B cell (primary cell): Measurements from ENCODE around the gene OR51D1. TPM values are rescaled to one million over a fixed set of nuclear protein-coding genes. Genes with fewer than 3 reads are reported as not detected.

Experiments used
- ATAC-seq: fragments of 200-7000 bp; cut with Tn5 transposase; one replicate; pipeline ENCODE4 v1.10.0; 2021; ENCODE audit warnings: low read depth, mild to moderate bottlenecking, moderate number of reproducible peaks, moderate library complexity
- CTCF ChIA-PET: fragments of 350-600 bp; sonication (Branson Sonifier 250); formaldehyde crosslinking; loops from one replicate; lab custom pipeline; 2021; ENCODE audit warnings: antibody characterized with exemption, inconsistent platforms; lab: Charles Lee
- POLR2A ChIA-PET: fragments of 350-600 bp; sonication (Branson Sonifier 250); formaldehyde crosslinking; loops from one replicate; lab custom pipeline; 2021; ENCODE audit warnings: antibody characterized with exemption; lab: Charles Lee
- DNase-seq: peaks from one replicate; pipeline ENCODE4 v3.0.0; 2013
- H2AFZ ChIP-seq: 2 replicates; pipeline ENCODE4 v1.6.1; 2012; ENCODE audit warnings: mild to moderate bottlenecking, low read depth, low read length; ENCODE audit not compliant: insufficient read depth, poor library complexity, severe bottlenecking
- H3K27ac ChIP-seq, 2 donors: 1 replicate in 1 of 2; 2 replicates in 1 of 2; pipeline ENCODE4 v1.5.1; 2012 to 2013; ENCODE audit warnings: low read length in 2 of 2, mild to moderate bottlenecking in 2 of 2, moderate library complexity in 1 of 2
- H3K27me3 ChIP-seq, 4 experiments: fragments of 200-600 bp in 1 of 4; sonication (generic) in 1 of 4; replicated peaks in 1 of 4; 1 replicate in 2 of 4; 2 replicates in 2 of 4; pipeline versions ENCODE4 v1.6.1 to v1.7.0; 2013 to 2016; ENCODE audit warnings: low read length in 3 of 4, mild to moderate bottlenecking in 2 of 4, mixed read lengths in 1 of 4, moderate library complexity in 1 of 4; ENCODE audit not compliant: insufficient read depth in 4 of 4, control insufficient read depth in 3 of 4; ENCODE audit errors: control extremely low read depth in 1 of 4
- H3K36me3 ChIP-seq, 2 experiments: replicated peaks in 1 of 2; 1 replicate in 1 of 2; 2 replicates in 1 of 2; pipeline versions ENCODE4 v1.6.1 to v1.7.1; 2013; ENCODE audit warnings: low read length in 1 of 2; ENCODE audit not compliant: insufficient read depth in 2 of 2, control insufficient read depth in 1 of 2; ENCODE audit errors: control extremely low read depth in 1 of 2, extremely low read depth in 1 of 2
- H3K4me1 ChIP-seq, 2 donors: fragments of 200-600 bp in 1 of 2; sonication (generic) in 1 of 2; 1 replicate in 1 of 2; 2 replicates in 1 of 2; pipeline versions ENCODE4 v1.5.1 to v1.6.1; 2013 to 2017; ENCODE audit warnings: low read length in 2 of 2; ENCODE audit not compliant: control insufficient read depth in 2 of 2, insufficient read depth in 2 of 2
- H3K4me2 ChIP-seq: replicated peaks from 2 replicates; pipeline ENCODE3; 2012; ENCODE audit warnings: mild to moderate bottlenecking, low read depth, low read length; ENCODE audit not compliant: poor library complexity, severe bottlenecking
- H3K4me3 ChIP-seq, 5 experiments: fragments of 200-600 bp in 1 of 5; sonication (generic) in 1 of 5; 1 replicate in 3 of 5; 2 replicates in 2 of 5; pipeline versions ENCODE4 v1.5.1 to v1.7.0; 2011 to 2016; ENCODE audit warnings: low read length in 4 of 5, mild to moderate bottlenecking in 4 of 5, low read depth in 2 of 5, control low read depth in 1 of 5, moderate library complexity in 1 of 5; ENCODE audit not compliant: insufficient read depth in 1 of 5; ENCODE audit errors: control extremely low read depth in 1 of 5, extremely low read depth in 1 of 5
- H3K79me2 ChIP-seq: fragments of 200-600 bp; sonication (generic); one replicate; pipeline ENCODE4 v1.6.0; 2016; ENCODE audit warnings: low read length; ENCODE audit not compliant: control insufficient read depth, insufficient read depth
- H3K9ac ChIP-seq: fragments of 200-600 bp; sonication (generic); 2 replicates; pipeline ENCODE4 v1.6.1; 2017; ENCODE audit warnings: mild to moderate bottlenecking, low read length, moderate library complexity
- H3K9me3 ChIP-seq, 3 donors: one replicate each; pipeline versions ENCODE4 v1.6.1 to v1.7.1; 2013; ENCODE audit warnings: low read length in 2 of 3; ENCODE audit not compliant: control insufficient read depth in 2 of 3, insufficient read depth in 1 of 3; ENCODE audit errors: control extremely low read depth in 1 of 3
- H4K20me1 ChIP-seq: 2 replicates; pipeline ENCODE4 v1.6.0; 2012; ENCODE audit warnings: mild to moderate bottlenecking, low read length; ENCODE audit not compliant: insufficient read depth, control insufficient read depth, poor library complexity, severe bottlenecking
- H3K27ac Mint-ChIP-seq: one replicate; pipeline ENCODE4 v1.8.0; 2021; ENCODE audit warnings: mixed read lengths
- H3K27me3 Mint-ChIP-seq: one replicate; pipeline ENCODE4 v1.8.0; 2021; ENCODE audit warnings: mixed read lengths
- H3K4me1 Mint-ChIP-seq: one replicate; pipeline ENCODE4 v1.8.0; 2021; ENCODE audit warnings: mixed read lengths
- H3K4me3 Mint-ChIP-seq: one replicate; pipeline ENCODE4 v1.8.0; 2021; ENCODE audit warnings: mixed read lengths
- H3K9me3 Mint-ChIP-seq: one replicate; pipeline ENCODE4 v1.8.0; 2022; ENCODE audit warnings: mixed read lengths; ENCODE audit not compliant: insufficient read depth
- EZH2 ChIP-seq: IDR thresholded peaks from 2 replicates; pipeline ENCODE4 v1.6.1; 2012; ENCODE audit warnings: borderline replicate concordance, low read depth, mild to moderate bottlenecking, moderate library complexity, low read length; ENCODE audit not compliant: insufficient read depth, poor library complexity, severe bottlenecking
- WGBS: methylation state at CpG from one replicate; pipeline ENCODE4 v1.1.5; 2013; ENCODE audit warnings: missing lambda C conversion rate; ENCODE audit not compliant: insufficient coverage; 5-methylcytosine and 5-hydroxymethylcytosine counted together
- intact Hi-C: fragments of 100-400 bp; cut with micrococcal nuclease; formaldehyde crosslinking; loops from one replicate; pipeline ENCODE4 v1.10.0; 2022
- polyA plus RNA-seq: library from polyadenylated mRNA; depleted of rRNA; stranded (reverse); fragments of >200 nt; gene quantifications from 2 replicates; pipeline ENCODE4 v1.2.3, GENCODE V29; 2012
- total RNA-seq, 2 donors: library from RNA; stranded (reverse); fragments of 120-200 nt in 1 of 2; gene quantifications; 1 replicate in 1 of 2; 2 replicates in 1 of 2; pipeline versions ENCODE4 v1.2.3 to v1.2.4, GENCODE V29; 2013 to 2022
- TF ChIP-seq, protein P1 (sequence below): fragments of 200-600 bp; IDR thresholded peaks from one replicate; pipeline ENCODE4 v1.8.0; 2022; ENCODE audit warnings: antibody characterized with exemption, mild to moderate bottlenecking

Gene OR51D1
- total and polyA plus RNA-seq, 2 donors (not counting 1 experiment from before 2014, with no cell fraction given): not detected

DNA sequence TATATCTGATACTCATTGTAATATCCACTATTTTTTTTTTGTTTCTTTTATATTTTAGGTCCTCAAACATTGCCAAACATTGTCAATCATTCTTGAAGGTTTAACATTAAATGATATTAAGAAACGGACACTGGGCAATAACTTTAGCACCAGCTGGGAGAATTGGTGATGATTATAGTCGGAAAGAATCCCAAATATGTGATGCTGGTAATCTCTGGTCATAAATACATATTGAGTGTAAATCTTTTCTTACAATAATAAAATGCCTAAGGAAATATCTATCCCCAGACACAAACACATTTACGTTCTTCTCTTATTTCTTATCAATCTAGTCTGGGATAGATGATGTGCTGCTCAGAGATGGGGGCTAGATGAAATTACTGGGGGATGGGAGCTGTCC, 35.2 kb downstream of the OR51D1 start:
- Histone ChIP-seq H3K27ac (no peak overlapping the region), H4K20me1 (no peaks in the 10 kb centered on the region), H3K36me3 (no peaks in the 10 kb centered on the region), H3K4me1 (no peaks in the 10 kb centered on the region), H3K4me3 (no peak overlapping the region), H3K9ac (no peak overlapping the region), H3K27me3 (no peaks in the 10 kb centered on the region), H3K79me2 (no peaks in the 10 kb centered on the region), H3K4me2 (no peak overlapping the region), H3K9me3 (no peaks in the 10 kb centered on the region), H2AFZ (no peak overlapping the region)
- TF ChIP-seq EZH2: no peak
- TF ChIP-seq, protein P1, sequence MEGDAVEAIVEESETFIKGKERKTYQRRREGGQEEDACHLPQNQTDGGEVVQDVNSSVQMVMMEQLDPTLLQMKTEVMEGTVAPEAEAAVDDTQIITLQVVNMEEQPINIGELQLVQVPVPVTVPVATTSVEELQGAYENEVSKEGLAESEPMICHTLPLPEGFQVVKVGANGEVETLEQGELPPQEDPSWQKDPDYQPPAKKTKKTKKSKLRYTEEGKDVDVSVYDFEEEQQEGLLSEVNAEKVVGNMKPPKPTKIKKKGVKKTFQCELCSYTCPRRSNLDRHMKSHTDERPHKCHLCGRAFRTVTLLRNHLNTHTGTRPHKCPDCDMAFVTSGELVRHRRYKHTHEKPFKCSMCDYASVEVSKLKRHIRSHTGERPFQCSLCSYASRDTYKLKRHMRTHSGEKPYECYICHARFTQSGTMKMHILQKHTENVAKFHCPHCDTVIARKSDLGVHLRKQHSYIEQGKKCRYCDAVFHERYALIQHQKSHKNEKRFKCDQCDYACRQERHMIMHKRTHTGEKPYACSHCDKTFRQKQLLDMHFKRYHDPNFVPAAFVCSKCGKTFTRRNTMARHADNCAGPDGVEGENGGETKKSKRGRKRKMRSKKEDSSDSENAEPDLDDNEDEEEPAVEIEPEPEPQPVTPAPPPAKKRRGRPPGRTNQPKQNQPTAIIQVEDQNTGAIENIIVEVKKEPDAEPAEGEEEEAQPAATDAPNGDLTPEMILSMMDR: no peak
- ChIA-PET POLR2A (no interaction called here), CTCF (no interaction called here)
- no peaks in the 10 kb centered on the region for H3K9me3 Mint-ChIP-seq
- ATAC-seq (no peak), DNase-seq (no peak)
- intact Hi-C loops: no loop called here
- no CpG with 5 or more reads among the region's 3 CpGs for WGBS
- no peaks in the 10 kb centered on the region for H3K4me1 Mint-ChIP-seq
- H3K27me3 Mint-ChIP-seq: peaks cover 38% of the 10 kb centered on the region
- H3K27ac Mint-ChIP-seq: no peak overlapping the region
- no peak overlapping the region for H3K4me3 Mint-ChIP-seq

DNA sequence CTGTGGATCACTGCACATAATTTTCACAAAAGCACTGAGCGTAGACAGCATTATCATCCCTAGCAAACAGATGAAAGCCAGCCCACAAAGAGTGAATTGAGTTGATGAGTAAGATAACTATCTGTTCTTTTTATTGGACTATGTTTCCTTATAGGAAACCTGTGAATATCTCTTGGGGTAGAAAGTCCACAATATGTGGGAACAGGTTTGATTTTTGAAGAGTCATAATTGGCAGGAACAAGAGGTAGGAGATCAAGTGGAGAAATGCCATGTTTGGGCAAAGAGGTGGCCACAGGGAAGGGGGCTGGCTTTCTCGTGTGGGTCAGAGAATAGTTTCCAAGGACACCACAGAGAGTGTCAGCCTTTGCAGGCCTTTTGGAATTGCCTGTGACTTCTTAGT, 36.5 kb downstream of the OR51D1 start:
- H3K36me3 ChIP-seq: no peaks in the 10 kb centered on the region
- H4K20me1 ChIP-seq: no peaks in the 10 kb centered on the region
- no peaks in the 10 kb centered on the region for H3K9me3 ChIP-seq
- CTCF ChIA-PET: no interaction called here
- H3K27ac ChIP-seq: no peak overlapping the region
- intact Hi-C loops: no loop called here
- 50% methylated on average over 1 of the region's 2 CpGs for WGBS
- no peak overlapping the region for H3K4me2 ChIP-seq
- Mint-ChIP-seq H3K9me3 (no peaks in the 10 kb centered on the region), H3K27ac (no peak overlapping the region), H3K4me3 (no peak overlapping the region), H3K4me1 (no peaks in the 10 kb centered on the region), H3K27me3 (peaks cover 38% of the 10 kb centered on the region)
- no peaks in the 10 kb centered on the region for H3K4me1 ChIP-seq
- H3K4me3 ChIP-seq: no peak overlapping the region
- ATAC-seq: no peak
- POLR2A ChIA-PET: no interaction called here
- no peak for DNase-seq
- no peak overlapping the region for H3K9ac ChIP-seq
- no peak overlapping the region for H2AFZ ChIP-seq
- H3K27me3 ChIP-seq: no peaks in the 10 kb centered on the region
- no peak for TF ChIP-seq EZH2
- TF ChIP-seq, protein P1: no peak
- no peaks in the 10 kb centered on the region for H3K79me2 ChIP-seq
